GM18870 (cell line): ENCODE measurements around the gene GRIPAP1.
A peak's percentile ranks its signal among the peaks of the same experiment; 100 is the strongest.

Experiments
- ATAC-seq: cut with Tn5 transposase; IDR thresholded peaks from one replicate; pipeline ENCODE4 v1.9.1; 2021; ENCODE audit warnings: moderate library complexity; ENCODE audit not compliant: unreplicated experiment

The GRIPAP1 gene

DNA sequence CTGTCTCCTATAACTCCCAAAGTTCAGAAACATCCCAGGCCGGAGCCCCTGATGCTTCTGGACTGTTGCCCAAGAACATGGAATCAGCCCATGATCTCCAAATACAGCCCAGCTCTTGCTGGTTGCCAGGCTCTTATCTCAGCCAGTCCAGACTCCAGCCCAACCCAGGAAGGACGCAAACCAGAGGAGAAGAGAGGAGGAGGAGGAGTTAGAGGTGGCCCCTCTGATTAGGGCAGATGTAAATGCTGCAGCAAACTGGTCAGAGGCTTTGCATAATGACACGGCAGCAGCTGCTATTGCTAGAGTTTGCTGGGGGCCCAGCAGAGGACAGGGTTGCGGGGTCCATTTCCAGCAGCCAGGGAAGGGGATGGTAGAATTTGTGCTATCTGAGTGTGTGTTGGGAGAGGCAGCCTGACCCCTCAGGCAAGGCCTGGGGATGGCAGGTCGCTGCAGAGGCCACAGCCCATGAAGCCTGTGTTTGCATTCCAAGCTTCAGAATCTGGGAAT is 40.4 kb downstream of the GRIPAP1 start:
- no peak for ATAC-seq

DNA sequence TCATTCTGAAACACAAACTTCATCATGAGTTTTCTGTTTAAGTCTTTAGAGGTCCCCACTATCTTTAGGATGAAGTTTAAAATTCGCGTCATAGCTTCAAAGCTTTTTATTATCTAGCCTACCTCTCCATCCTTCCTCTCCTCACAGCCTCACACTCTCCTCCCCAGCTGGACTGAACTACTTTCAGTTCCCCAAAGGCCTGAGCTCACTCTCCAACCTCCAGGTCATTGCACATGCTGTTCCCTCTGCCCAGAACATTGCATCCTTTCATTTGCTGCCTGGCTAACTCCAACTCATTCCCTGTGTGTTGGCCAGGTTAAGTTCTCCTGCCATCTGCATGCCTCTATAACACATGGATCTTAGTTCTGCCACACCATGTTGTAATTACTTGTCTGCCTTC is 41.8 kb downstream of the GRIPAP1 start:
- ATAC-seq, result no peak

GRCh38 chrX:48958635-48959094 is 43.4 kb downstream of the GRIPAP1 start:
- no peak for ATAC-seq

GRCh38 chrX:48957827-48958634 is 44.0 kb downstream of the GRIPAP1 start:
- peak; percentile 88 for ATAC-seq

DNA sequence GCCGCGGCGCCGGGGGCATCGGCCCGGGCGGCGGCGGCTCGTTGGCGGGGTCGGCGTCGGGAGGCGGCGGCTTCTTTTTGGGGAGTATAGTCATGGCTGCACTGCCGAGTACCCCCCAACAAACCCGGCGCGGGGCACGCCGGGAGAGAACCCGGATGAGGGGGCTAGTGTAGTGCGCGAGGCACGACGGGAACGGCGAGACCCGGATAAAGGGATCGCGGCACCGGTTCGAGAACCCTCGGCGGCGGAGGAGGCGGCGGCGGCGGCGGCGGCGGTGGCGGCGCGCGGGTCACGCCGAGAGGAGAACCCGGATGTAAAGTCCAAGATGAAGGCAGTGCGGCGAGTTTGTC is 44.6 kb downstream of the GRIPAP1 start, which contains the start of gene OTUD5:
OTUD5 (minus strand) TSS at position 131 of the 350 bp plus-strand sequence; CDS start at position 94, 37 bp downstream.
- no peak for ATAC-seq

DNA sequence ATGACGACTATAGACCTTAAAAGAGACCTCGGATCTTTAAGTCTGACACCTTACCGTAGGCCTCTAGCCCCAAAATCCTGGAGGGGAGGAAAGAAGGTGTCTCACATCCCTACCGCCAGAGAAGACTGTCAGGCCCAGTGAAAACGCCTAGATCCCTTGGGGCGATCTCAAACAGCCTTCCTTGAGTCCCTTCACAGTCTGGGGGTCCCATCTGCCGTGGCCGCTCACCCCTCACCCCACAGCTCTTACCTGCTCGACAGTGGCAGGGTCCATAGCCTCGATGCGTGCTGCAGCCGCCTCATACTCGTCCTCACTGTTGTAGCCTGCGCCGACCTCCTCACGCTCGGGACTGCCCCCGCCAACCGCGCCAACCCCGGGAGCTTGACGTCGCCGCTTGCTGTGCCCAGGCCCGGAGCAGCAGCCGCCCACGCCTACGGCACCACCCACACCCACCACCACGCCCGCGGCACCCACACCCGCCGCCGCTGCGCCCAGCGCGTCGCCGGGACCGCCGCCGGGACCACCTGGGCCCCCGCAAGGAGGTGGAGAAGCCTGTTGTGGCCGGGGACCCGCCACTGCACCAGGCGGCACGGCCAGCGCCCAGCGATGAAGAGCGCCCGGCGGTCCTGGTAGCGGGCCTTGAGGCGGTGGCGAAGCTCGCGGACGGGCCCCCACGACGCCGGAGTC is 45.2 kb downstream of the GRIPAP1 start:
- no peak for ATAC-seq

GRCh38 chrX:48948589-48948988 is 53.5 kb downstream of the GRIPAP1 start:
- ATAC-seq, result no peak

DNA sequence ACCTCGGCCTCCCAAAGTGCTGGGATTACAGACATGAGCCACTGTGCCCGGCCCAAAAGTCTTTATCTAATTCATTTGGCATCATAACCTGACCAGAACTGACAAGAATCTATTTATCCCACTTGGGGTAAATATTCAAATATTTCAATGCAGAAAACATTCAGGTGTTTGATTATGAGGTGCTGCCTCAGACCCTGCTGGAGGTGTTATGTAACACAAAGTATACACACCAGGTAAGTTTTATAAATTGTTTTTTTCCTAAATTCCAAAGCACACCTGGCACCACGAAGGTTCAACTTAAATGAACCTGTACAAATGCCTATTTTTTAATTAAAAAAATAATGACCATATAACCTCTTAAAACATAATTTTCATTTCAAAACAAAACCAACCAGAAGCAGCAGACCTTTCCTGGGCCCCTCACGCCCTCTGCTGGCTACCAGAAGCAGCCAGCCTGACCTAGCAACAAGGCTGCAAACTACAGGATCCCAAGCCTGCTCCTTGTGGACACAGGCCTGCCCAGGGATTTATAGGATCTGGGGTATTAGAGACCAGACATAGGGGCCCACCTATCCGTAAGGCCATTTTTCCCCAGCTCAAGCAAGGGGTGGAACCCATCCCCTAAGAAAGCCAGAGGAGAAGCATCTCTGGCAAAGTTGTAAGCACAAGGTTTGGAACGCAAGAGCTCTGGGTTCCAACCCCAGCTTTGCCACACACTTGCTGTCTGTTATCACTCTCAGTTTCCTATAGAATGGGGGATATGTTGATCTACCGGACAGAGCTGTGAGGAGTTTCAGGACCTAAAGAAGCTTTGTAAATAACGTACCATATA is 56.3 kb downstream of the GRIPAP1 start:
- ATAC-seq, result no peak

GRCh38 chrX:48942895-48943294 is 59.2 kb downstream of the GRIPAP1 start:
- ATAC-seq, result no peak

DNA sequence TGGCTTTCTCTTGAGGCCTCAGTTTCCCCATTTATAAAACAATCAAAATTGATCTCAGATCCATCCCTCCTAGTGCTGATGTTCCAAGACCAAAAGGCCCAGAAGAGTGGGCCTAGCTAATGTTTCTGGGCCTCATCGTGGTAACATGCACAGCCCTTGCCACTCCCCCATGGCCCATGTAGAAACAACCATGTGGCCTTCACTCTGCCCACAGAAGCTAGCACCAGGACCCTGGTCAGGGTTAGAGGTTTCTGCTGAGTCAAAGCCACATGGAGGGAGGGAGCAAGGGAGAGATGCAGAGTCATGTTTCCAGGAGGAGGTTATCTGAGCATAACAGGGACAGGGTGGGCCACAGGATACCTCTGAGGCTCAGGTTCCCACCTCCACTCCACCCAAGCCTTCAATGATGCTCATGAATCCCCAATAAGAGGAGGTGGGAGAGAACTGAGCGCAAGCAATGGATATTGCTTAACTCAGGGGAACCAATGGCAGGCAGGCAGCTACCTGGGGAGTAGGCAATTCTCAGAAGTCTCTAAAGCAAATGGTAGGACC is 61.6 kb downstream of the GRIPAP1 start:
- ATAC-seq, result no peak

DNA sequence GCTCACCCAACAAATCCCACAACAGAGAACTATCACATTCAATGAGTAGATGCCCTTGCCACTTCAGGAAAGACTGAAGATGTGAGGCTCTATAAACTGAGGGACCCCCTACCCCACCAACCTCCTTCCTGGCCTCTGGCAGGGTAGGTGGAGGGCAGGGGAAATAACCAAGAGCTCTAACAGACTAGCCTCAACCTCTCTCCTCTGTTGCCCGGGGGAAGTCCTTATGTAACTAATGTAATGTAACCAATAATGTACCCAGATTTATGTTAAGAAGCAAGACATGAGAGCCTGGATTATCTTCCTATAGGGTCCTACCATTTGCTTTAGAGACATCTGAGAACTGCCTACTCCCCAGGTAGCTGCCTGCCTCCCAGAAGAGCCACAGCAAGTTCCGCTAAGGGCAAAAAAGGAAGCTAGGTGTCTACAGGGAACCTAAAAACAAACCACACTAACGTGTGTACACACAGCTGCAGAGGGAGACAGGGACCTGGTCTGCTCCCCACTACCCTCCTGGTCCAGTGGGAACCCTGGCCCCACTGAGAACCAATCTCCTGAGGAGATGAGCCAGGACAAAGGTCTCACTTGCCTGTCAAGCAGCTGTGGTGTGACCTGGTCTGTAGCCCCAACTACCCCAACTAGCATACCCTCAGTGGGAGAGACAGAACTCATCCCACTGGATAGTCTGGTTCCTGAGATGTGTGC is 62.4 kb downstream of the GRIPAP1 start:
- no peak for ATAC-seq

- ATAC-seq, result peak; percentile 59
Observed at GRCh38 chrX:48938721-48939425, 63.2 kb downstream of the GRIPAP1 start.

DNA sequence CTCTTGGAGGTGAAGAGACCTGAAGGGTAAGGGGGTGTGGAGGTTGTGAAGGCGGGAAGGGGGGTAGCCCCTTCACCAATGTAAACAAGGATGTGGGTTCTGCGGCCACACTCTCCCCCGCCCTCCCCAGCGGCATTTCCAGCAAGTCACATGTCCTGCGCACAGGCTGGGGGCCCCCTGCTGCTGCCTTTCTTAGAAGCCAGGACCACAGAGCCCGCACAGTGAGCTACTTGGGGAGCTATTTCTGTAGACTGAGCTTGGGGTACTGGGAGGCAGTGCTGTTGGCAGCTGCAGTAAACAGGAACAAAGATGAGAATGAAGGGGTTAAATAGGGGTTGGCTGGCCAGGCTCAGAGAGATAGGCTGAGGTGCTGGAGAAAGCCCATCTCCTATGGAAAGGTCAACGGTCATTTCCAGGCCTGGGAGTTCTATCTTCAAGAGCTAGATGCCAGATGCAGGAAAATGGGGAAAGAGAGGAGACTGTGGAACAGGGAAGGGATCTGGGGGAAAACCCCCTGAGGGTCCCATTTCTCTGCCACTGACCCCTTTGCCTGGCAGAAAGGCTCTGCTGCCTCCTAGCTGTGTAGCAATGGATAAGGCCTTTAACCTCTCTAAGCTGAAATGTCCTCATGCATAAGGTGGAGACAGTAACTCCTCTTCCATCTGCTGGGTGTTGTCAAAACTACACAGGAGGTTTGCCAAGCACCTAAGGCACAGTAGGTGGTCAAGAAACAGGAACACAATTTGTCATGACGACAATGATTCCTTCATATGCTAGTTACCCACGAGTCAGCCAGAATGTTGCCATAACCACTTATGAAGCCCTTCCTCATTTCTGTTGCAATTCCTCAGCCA is 64.8 kb downstream of the GRIPAP1 start:
- ATAC-seq, result peak; percentile 46

DNA sequence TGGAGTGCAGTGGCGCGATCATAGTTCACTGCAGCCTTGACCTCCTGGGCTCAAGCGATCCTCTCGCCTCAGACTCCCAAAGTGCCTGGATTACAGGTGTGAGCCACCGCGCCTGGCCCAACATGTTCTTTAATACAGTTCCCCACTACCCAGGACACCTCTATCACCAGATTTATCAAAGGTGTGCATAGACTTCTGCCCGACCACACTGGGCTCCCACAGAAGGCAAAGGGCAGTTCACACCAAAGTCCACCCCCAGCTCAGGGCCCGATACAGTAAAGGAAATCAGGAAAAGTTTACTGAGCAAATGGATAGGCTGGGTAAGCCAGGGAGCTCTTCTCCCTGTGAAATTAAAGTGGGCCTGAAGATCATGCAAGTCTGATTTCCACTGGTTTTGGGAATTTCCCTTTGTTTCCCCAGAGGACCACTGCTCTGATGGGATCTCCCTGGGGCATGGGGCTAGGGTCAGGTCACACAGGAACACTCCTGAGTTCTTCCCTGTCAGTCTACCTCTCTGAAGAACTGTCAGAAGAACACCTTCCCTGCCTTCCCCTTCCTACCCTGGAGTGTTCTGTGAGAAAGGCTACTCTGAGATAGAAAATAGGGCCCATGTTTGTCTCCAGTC is 65.5 kb downstream of the GRIPAP1 start:
- ATAC-seq, result peak; percentile 2

DNA sequence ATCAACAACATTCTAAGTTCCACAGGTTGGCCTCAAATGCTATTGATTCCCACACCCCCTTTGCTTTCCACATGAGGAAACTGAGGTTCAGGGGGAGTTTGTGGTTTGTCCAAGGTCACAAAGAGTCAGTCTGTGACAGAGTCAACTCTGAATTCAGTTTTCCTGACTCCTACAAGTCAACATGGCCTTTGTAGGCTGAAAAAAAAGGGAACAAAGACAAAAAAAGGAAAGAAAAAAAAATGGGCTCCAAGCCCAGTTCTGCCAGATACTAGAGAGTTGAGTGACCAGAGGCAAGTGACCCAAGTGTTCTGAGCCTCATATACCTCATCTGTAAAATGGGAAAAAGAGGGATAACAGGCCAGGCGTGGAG is 66.8 kb downstream of the GRIPAP1 start:
- no peak for ATAC-seq

DNA sequence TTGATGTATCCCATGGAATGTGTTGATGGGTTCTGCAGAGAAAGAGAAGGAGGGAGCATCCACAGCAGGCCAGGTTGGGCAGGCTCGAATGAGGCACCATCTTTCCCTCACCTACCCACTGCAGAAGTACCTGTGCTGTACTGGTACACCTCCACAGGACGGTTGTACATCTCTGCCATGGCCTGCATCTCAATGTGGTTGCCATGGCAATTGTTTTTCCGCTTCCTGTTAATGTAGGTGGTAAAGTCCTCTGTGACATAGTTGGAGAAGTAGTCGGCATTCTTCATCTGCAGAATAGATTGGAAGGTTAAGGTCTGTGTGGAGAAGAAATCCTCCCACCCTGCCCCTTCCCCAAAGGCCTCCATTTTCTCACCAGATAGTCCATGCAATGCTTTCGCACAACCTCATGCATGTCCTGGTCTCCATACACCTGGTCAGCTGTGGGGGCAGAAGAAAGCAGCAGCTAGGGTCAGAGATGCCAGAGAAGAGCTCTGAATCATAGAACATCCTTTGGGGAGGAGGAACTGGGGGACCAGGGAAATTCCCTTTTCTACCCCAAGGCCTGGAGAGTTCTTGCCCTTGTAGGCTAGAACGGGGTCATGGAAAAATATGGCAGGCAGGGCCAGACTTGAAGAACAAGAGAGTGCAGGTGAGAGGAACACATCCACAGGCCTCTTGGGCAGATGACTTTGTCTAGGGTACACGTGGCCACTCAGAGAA is 67.3 kb downstream of the GRIPAP1 start:
- ATAC-seq, result no peak

- ATAC-seq, result no peak
Observed at GRCh38 chrX:48933757-48934156, 68.3 kb downstream of the GRIPAP1 start.
